GM19395 (cell line): ENCODE data around the gene IRAK4.

Experiments used
- ATAC-seq: cut with Tn5 transposase; IDR thresholded peaks from one replicate; pipeline ENCODE4 v1.9.1; 2021; ENCODE audit warnings: mild to moderate bottlenecking, moderate library complexity; ENCODE audit not compliant: unreplicated experiment

IRAK4 gene

DNA sequence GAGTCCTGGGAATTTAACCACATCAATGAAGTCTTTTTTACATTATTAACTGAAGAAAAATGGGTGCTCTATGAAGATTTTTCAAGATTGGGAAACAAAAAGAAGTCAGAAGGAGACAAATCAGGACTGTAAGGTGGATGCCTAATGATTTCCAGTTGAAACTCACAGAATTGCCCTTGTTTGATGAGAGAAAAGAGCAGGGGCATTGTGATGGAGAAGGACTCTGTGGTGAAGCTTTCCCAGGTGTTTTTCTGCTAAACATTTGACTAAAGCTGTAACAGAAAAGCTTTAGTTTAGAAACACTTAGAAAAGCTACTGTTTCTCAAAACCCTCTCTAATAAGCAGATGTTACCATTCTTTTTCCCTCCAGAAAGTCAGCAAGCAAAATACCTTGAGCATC is 5.8 kb downstream of the IRAK4 start:
- ATAC-seq = no peak

DNA sequence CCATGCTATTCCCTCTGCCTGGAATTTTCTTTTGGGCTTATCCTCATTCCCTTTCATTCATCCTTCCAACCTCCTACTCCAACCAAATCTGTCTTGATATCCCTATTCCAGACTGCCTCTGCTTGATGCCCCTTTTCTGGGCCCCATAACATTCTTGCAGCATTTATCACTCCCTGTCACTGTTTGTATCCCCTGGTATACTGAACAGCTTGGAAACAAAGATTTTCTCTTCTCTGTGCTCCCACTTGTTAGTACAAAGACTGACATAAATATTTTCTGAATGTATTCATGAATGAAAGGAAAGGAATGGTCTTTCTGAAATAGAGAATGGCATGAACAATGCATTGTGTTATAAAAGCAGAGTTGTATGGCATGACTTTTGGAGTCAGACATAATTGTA is 7.5 kb downstream of the IRAK4 start:
- no peak for ATAC-seq

DNA sequence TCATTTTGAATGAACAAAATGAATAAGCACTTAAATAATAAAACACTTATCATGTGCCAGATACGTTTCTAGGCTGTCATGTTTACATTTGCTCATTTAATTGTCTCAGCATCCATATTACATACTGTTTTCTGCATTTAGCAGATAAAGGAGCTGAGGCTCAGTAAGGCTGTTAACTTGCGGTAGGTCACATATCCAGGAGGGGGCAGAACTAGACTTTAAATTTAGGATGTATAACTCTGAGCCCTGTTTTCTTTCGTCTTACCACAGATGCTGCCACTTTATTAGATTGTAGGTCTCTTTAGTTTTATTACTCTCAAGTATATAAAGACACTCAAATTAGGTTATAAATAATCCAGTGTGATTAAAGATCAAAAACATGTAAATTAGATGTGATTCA is 17.7 kb downstream of the IRAK4 start:
- ATAC-seq = no peak

DNA sequence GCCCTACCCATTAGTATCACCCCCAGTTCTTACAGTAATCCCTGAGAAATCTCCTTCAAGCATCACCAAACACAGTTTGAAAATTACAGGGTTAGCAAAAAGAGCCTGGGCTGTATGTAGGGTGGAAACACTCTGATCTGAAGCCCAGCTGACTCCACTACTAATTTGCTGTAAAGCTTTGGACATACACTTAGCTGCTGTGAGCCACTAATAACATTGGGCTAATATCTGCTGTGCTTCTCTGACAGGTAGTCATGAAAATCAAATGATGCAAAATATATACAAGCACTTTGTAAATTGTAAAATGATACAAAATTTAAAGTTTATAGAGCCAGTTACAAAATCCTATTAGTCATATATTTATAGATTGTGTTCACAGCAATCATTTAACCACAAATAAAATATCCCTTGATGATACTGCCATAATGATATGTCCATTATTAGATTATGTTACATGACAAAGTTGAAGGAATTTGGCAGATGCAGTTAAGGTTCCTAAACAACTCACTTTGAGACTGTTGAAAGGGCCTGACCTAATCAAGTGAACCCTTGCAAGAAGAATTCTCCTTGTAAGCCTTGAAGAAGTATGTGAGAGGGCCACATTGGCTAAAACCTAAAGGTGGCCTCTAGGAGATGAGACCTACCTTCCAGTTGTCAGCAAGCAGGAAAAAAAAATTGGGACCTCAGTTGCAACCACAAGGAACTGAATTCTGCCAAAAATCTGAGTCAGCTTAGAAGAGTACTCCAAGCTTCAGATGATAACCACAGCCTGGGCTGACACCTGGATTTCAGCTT is 28.3 kb downstream of the IRAK4 start:
- ATAC-seq = no peak

DNA sequence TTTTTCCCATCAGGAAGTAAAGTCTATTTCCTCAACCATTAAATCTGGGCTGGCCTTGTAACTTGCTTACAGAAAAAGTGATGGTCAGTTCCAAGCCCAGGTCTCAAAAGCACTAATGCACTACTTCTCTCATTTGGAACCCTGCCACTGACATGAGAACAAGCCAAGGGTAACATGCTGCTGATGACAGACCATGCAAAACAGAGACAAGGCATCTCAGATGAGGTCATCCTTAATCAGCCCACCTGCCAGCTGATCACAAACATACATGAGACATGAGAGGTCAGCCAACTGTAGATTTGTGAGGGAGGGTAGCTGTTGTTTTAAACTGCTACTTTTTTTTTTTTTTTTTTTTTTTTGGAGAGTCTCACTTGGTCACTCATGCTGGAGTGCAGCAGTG is 31.2 kb downstream of the IRAK4 start:
- ATAC-seq = no peak

DNA sequence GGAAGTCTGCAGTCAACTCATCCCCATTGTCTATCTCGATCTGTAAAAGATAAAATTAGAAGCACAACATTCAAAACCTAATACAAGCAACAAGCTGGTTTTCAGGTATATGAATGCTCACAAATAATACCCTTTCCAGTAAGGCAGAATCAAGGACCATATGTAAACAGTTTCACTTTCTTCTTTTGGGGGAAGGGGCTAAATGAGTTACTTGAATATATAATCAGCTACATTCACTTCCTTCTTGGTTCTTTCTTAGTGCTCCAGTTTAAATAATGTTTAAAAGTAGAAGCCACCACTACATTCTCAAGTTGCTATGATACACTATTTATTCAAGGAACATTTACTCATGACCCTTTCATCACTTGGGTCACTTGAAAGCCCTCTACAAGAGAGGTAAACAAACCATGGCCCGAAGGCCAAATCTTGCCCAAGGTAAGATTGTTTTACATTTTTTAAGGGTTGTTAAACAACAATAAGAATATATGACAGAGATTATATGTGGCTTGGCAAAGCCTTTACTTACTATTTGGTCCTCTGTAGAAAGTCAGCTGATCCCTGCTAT is 37.0 kb downstream of the IRAK4 start:
- ATAC-seq = no peak

DNA sequence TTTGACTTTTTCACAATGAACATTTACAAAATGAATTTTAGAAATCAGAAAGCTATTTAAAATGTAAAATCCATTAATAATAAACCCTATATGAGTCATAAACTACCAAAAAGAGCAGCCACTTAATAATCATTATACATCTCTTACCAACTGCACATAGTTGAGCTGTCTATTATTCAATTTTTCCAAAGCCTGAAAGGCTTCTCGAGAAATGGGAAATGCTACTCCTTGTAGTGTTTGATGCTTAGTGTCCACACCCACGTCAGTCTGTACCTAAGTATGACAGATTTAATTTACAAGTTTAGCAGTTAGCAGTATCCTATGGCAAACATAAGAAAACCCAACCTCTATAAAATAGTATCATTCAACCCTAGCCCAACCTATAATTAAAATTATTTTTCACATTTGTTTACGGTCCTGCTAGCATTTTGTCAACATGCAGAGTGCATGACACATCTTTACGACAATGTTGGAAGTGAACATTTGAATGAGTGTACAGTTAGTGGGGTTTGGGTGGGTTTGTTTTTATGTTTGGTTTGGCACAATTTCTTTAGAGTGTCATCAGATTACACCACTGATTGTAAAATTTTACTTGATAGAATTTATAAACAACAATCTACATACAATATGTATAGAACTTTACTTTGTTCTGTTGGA is 38.9 kb downstream of the IRAK4 start:
- ATAC-seq = no peak

DNA sequence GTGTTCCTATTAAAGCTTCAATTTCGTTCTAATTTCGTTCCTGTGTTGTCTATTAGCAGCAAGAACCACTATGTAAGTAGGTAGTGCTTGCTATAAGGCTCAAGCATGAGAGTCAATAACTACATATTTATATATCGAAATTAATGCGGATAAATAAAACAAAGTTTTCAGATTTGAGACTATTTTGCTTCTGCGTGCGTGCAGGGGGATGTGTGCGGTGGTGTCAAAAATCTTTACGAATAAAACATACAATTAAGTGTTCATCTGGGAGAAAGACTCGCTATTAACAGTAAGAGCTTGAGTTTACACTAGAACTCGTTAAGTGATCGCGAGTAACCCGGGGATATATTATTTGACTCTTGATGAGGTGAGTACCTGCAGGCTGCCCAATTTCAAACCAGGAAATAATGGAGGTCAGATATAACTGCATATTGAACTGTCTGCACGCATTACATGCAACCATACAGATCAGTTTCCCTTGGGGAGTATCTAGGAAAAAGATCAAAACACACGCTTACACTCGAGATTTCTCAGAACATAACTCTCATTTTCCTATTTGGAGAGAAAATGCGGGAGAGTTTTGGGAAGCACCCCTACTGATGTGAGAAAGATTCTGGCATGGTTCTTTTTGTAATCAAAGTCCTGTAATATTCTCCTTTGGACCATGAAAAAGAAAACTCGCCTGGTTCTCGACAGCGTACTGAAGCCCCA is 46.6 kb downstream of the IRAK4 start:
- ATAC-seq = peak; percentile 34

DNA sequence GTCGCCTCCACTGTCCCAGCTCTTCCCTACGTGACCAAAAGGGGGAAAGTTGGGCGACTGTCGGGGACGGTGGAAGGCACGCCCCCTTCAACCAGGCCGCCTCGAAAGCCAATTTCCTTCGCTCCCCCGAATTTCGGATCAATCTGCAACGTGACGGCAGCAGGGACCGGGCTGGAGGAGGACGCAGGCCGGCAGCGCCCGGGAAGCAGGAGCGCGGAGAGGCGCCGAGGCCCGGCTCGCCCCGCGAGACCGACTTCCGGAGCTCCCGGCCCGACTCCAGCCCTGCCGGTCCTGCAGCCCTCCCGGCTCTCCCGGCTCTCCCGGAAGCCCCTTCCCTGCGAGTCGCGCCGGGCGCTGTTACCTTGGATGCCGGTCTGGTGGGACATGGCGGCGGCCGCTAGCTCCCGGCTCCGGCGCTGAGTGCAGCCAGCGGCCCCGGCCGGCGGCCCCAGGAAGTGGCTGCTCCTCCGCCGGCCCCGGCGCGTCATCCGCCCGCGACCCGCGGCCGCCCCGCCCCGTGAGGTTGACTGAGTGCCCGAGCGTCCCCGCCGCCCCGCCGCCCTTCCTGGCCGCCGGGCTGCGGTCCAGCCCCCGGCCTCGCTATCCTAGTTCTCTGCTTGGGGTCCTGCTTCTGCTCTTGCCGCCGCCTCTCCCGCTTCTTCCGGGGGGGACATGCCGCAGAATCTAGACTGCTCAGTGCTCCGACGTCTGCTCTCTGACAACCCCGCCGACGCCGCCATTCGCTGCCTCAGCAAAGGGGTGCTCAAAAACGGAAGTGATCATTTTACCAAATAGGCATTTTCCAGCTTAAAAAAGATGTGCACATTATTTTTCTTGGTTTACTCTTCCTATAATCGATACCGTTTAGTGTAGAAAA is 47.3 kb downstream of the IRAK4 start, which contains the start of gene TWF1:
TSS of gene TWF1 (minus strand) at position 458 of the 877 bp plus-strand sequence. CDS start at position 386, 72 bp downstream.
- ATAC-seq = peak; percentile 94

DNA sequence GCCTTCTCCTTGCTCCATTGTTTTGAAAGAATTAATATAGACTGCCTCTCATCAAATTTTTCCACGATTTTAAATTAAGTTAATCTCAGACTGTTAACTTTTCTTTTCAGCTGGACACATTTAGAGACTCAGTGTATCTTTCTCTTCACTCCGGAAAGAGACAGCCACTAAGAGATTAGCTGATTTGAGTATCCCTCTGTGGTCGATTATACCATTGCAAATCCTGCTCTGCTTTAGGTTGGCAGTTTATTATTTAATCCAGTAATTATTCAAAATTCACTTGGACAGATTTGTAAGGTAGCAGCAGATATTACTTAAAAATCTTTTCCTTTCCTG is 48.0 kb downstream of the IRAK4 start:
- ATAC-seq = no peak

DNA sequence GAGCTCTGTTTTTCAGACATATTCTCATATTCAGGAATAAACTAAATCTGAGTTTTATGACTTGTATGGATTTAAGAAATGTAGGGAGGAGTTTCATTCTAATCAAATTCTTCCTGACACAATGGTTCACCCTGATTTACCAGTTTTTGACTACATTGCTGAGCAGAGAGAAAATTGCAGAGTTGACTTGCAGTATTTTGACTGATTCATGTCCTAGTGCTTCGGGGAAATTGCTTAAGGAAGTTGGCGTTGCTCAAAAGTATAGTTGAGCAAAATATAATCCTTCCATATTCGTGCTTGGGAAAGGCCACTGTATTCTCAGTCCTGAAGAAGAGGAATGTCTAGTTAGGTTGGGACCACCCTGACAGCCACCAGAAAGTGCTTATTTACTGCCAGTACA is 48.6 kb downstream of the IRAK4 start:
- no peak for ATAC-seq

DNA sequence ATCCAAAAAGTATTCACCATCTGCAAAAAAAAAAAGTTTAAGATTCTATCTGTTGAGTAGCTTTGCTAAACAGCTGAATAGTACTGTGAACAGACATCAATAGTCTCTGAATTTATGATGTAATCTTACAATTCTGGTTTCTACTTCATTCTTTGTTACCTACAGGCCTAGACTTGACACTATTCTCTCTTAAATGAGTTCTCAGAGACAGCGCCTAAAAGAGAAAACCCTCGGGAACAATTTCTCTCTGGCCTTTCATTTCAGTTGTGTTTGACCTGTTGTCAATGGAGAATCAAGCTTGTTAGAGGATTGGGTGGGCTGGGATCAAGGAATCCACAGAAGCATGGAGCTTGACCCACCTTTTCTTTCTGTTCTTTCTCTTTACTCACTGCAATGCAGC is 53.3 kb downstream of the IRAK4 start:
- ATAC-seq = no peak

DNA sequence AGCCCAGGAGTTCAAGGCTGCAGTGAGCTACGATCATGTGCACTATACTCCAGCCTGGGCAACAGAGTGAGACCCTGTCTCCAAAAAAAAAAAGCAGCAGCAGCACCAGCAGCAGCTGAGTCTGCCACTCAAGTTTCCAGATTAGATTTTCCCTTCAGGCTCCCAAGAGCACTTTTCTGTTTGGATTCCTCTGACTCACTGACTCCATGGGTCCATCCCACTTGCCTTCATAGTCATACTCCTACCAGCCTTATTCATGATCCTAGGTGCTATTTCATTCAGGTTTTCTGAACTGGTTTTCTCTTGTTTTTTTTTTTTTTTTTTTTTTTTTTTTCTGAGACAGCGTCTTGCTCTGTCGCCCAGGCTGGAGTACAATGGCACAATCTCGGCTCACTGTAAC is 54.2 kb downstream of the IRAK4 start:
- ATAC-seq = no peak

DNA sequence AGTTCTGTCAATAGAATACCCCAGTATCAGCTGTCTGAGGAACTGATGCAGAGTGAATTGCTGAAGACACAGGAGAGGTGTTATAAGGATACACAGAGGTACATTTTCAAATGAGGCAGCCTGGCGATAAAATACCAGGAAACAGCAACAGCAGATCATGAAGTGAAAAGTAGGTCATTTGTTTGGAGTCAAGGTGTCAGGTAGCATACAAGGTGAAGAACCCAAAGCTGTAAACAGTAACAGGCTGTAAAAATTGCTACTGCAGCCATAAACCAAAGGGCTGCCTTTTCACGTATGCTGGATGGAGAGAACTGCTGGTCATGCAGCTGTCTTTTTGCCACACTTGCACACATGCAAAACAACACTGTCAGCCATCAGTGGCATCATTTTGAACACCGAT is 56.7 kb downstream of the IRAK4 start:
- no peak for ATAC-seq

DNA sequence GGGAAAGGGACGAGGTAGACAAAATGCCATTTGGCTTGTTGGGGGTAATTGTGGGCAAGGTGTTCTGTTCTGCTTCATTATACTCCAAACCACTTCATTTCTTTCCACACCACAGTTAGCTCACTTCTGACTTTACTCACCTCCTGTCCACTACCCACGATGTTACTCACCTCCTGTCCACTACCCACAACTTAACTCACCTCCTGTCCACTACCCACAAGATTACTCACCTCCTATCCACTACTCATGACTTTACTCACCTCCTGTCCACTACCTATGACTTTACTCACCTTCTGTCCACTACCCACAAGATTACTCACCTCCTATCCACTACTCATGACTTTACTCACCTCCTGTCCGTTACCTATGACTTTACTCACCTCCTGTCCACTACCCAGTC is 57.4 kb downstream of the IRAK4 start:
- ATAC-seq = no peak

DNA sequence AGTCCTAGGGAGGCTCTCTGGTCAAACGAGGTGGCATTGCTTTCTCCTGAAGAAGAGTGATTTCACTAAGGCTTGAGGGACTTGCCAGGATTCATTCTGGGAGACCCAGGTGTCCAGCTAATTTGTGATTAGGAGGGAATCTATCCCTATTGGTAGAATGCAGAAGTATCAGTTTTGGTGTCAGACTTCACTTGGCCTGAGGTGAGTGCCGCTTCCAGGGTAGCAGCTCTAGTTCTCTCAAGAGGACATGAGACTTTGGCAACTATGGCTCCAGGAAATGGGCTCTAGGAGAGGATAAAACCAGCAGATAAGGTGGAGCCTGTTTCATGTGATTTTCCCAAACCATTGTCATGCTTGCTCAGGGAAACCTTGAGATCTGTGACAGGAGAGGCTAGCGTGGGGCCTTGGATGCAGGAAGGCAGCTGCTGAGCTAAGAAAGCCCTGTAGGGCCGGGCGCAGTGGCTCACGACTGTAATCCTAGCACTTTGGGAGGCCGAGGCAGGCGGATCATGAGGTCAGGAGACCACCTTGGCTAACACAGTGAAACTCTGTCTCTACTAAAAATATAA is 65.5 kb downstream of the IRAK4 start:
- ATAC-seq = no peak

DNA sequence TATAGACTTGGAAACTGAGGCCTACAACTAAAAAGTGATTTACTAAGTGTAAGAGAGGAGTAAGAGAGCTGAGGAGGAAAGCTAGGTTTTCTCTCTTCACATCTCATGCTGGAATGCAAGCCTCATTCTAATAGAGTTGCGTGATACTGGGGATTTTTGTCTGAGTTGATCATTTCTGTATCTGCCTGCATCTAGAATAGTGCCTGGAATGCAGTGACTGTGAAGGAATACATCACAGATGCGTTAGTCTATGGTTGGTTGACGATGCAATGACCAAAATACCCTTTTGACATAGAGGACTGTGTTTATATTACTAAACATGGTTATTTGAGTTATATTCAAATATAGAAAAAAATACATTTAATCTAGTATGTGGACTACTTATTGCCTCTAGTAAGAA is 67.9 kb downstream of the IRAK4 start:
- no peak for ATAC-seq

DNA sequence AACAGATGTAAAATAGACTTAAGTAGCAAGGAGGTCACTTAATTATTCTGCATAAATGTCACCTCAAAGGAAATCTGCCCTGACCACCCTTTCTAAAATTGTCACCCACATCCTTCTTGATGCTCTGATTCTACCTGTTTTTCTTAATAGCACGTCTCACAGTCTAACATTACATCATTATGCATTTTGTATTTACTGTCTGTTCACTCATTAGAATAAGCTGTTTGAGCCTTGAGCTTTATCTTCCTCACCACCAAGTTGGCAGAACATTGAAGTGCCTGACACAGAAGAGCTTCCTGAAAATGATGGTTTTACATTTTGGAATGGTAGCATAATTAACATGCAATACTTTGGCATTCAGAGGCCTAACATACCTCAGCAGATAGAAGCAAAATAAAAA is 68.3 kb downstream of the IRAK4 start:
- no peak for ATAC-seq

DNA sequence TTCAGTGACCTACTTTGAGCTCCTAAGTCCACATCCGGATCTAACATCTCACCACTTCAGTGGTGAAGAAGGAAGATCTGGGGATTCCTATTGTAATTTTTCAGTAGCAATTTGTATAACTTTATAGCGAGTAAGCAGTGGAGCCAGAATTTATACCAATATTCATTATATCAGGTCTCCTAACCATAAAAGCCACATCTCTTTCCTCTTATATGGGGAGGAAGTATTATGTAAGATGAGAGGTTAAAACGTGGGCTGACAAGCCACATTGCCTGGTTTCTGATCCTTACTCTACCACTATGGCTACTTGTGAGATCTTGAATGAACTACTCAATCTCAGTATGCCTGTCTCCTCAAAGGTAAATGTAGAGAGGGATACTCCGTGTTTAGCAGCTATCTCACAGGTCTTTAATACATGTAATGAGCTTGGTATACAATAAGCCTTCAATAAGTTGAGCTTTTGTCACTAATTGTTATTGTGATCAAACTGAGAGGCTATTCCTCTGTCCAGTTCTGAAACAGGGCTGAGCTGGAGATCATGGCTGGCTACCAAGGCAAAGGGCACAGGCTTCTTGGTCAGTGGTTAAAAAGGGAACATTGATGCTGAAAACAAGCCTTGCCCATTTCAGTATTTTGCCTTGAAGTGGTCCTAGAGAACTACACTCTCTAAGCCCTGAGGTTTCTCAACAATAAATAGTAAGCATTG is 73.9 kb downstream of the IRAK4 start:
- no peak for ATAC-seq

DNA sequence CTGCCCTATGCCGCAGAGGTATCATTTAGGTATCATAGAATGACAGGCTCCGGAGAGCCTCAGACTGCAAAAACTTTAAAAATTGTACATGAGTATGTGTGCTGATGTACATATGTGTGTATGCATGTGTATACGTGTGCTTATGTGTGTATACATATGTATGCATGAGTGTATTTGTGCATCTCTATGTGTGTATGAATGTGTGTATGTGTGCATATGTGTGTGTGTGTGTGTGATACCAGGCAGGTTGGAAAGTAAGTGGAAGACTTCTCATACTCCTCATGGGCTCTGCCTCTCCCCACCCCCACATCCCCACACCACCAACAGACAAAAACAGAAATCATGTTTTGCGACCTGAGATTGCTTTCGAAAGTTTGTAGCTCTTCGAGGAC is 76.5 kb downstream of the IRAK4 start:
- ATAC-seq = peak; percentile 13
